Stimulated activated naive CD4-positive, alpha-beta T cell treated with Interleukin-2 at 50 U/mL for 16 hours (primary cell): ENCODE data around the gene DMAC1.
A peak's percentile ranks its signal among the peaks of the same experiment; 100 is the strongest.

Experiments
- DNase-seq: peaks from one replicate; lab custom pipeline; 2025; lab: John Stamatoyannopoulos, UW

DMAC1 gene

GRCh38 chr9:7799234-7799943 lies at the start of gene DMAC1:
DMAC1 (minus strand) TSS chr9:7799778; CDS start chr9:7799734, 44 bp downstream.
- DNase-seq: peak; percentile 70

- DNase-seq: no peak
These were observed 49.8 kb upstream of the DMAC1 start for GRCh38 chr9:7849362-7849761.

- no peak for DNase-seq
These were observed 48.9 kb upstream of the DMAC1 start for GRCh38 chr9:7848498-7848897.

GRCh38 chr9:7844242-7844641 lies 44.7 kb upstream of the DMAC1 start:
- no peak for DNase-seq

GRCh38 chr9:7841831-7842230 lies 42.3 kb upstream of the DMAC1 start:
- DNase-seq: no peak

- DNase-seq: no peak
These were observed 35.0 kb upstream of the DMAC1 start for GRCh38 chr9:7834531-7834930.

GRCh38 chr9:7828334-7828733 lies 28.8 kb upstream of the DMAC1 start:
- no peak for DNase-seq

- no peak for DNase-seq
These were observed 28.2 kb upstream of the DMAC1 start for GRCh38 chr9:7827792-7828191.

GRCh38 chr9:7827056-7827455 lies 27.5 kb upstream of the DMAC1 start:
- DNase-seq: no peak

GRCh38 chr9:7823651-7824050 lies 24.1 kb upstream of the DMAC1 start:
- DNase-seq: no peak

- DNase-seq: no peak
These were observed 20.4 kb upstream of the DMAC1 start for GRCh38 chr9:7819984-7820383.

GRCh38 chr9:7816021-7816420 lies 16.4 kb upstream of the DMAC1 start:
- no peak for DNase-seq

GRCh38 chr9:7813030-7813429 lies 13.5 kb upstream of the DMAC1 start:
- DNase-seq: no peak

- no peak for DNase-seq
These were observed 12.1 kb upstream of the DMAC1 start for GRCh38 chr9:7811677-7812076.

- DNase-seq: no peak
These were observed 3.1 kb upstream of the DMAC1 start for GRCh38 chr9:7802666-7803065.

GRCh38 chr9:7799944-7800285 lies 337 bp upstream of the DMAC1 start:
- DNase-seq: no peak

- no peak for DNase-seq
These were observed 5.4 kb downstream of the DMAC1 start for GRCh38 chr9:7794196-7794595.

- no peak for DNase-seq
These were observed 8.2 kb downstream of the DMAC1 start for GRCh38 chr9:7791394-7791793.

- no peak for DNase-seq
These were observed 8.8 kb downstream of the DMAC1 start for GRCh38 chr9:7790819-7791182.

- no peak for DNase-seq
These were observed 9.4 kb downstream of the DMAC1 start for GRCh38 chr9:7790022-7790818.

GRCh38 chr9:7788772-7789171 lies 10.8 kb downstream of the DMAC1 start:
- no peak for DNase-seq

GRCh38 chr9:7785813-7786212 lies 13.8 kb downstream of the DMAC1 start:
- DNase-seq: no peak

GRCh38 chr9:7784472-7784871 lies 15.1 kb downstream of the DMAC1 start:
- DNase-seq: no peak

GRCh38 chr9:7783635-7784063 lies 15.9 kb downstream of the DMAC1 start:
- DNase-seq: no peak
